NCI-H345 treated with DMSO at 0.1 percent for 48 hours (cell line): ENCODE measurements around the gene IQCM.
"Not testable (repeated sequence)": the region's sequence is repeated elsewhere in the genome, so short reads cannot be mapped to it uniquely, and the experiment has no call there.

Source experiments
- DNase-seq: peaks from one replicate; lab custom pipeline; 2025; ENCODE audit not compliant: unreplicated experiment; lab: John Stamatoyannopoulos, UW

IQCM gene

DNA sequence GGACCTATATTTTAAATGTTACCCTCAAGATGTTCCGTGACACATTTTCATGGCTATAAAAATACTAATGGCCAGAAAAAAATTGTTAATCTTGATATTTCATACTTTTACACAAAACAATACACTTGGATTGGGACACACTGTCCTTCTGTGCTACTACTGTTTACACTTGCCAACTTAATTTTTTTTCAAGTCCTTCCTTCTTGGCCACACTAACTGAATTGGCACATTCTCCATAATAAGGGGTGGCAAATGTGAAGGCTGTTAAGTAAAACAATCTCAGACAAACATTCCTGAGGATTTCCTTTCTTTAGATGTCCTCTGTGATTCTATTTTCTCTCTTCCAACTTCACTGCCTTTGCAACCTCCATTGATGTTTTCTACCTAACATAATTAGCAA is 225.8 kb downstream of the IQCM start:
- DNase-seq, result no peak

DNA sequence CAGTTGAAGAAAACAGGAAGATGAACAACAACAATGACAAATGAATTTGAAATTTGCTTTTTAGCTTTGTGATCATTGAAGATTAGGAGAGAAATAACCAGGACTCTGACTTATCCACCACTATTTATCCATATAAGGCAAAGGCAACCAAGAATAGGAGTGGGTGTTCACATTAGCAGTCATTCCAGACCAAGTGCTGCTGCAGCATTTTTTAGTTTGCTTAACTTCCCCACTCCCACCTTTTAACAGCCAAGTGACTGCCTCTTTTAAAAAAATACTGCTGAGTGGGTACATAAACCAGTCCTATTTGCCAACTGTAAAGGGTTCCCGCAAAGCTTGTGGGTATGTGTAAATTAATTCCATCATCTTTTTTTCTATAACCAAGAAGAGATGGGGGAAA is 230.9 kb downstream of the IQCM start:
- no peak for DNase-seq

DNA sequence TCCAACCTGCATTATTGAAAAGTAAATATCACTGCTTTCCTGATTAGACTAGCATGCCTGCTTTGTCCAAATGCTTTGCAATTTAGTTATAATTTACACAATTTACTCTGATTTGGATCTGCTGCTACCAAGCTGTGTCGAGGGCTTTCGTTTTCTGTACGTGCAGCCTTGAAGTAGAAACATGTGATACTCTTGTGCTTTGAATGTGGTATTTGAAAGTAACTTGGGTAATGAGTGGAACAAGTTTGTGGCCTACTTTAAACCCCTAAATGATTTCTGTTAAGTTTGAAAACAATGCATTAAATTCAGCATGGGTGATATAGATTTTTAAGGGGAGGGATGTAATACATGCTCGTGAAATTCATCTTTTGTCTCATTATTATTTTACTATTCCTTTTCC is 240.7 kb downstream of the IQCM start:
- DNase-seq, result no peak

DNA sequence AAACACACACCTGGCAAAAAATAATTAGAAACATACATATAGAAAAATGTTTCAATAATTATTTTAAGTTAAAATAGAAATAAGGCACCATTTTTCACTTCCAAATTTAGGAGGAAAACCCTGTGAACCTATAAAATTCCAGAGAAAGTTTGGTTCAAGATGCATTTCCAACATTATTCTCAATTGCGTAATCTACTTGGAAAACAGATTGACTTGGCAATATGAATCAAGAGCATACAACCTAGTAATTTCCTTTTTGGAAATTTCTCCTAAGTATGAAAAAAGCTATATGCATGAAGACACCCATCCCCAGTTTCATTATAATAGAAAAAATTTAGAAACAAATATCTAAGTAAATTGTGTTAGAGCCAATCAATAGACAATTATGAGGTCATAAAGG is 242.9 kb downstream of the IQCM start:
- no peak for DNase-seq

DNA sequence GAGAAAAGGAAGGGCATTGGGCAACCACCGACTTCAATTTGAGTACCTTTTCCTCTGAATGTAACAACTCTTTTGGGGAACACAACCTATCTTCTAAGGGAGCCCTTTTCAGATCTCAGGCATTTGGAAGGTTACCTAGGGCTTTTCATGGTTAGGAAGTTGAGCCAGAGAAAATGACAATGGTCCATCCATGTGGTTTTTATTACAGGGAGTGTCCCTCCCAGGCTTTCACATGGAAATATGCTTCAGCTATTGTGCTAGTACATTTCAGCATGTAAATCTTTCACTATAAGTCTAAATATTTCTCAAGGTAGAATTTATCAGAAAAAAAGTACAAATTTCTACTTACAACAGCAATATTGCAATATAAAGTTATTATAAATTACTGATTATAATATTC is 259.8 kb downstream of the IQCM start:
- no peak for DNase-seq

DNA sequence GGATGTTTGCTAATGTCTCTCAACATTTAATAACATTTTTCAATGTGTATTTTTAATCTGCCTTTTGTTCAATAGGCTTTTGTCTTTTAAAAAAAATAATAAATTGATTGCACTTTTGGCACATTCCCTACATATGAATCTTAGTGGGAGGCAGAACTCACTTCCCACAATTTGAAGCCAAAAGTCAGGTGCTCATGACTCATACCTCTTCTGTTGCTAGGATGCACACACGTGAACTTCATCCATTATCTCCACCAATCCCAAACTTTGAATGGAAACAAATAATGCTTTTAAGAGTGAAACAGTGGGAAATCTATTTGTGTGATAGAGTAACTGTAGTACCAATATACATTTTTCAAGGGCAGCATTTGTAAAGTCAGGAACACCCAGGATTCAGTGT is 260.5 kb downstream of the IQCM start:
- no peak for DNase-seq

DNA sequence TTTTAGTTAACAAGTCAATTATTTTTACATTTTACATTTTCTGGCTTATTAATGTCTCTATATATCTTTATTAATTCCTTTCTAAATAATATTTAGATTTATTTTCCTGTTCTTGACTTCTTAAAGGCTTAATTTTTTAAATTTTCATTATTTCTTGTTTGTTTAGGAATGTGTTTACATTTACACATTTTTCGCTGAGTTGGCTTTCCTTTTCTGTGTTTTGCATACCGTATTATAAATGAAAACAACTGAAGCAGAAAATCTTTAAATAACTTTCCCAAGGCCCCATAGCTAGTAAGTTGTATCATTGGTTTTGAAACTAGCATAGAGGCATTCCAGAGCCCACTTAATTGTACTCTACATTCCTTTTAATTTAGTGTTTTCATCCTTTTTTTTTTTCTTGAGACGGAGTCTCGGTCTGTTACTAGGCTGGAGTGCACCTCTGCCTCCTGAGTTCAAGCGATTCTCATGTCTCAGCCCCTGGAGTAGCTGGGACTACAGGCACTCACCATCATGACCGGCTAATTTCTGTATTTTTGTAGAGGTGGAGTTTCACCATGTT is 261.6 kb downstream of the IQCM start:
- DNase-seq, result no peak

DNA sequence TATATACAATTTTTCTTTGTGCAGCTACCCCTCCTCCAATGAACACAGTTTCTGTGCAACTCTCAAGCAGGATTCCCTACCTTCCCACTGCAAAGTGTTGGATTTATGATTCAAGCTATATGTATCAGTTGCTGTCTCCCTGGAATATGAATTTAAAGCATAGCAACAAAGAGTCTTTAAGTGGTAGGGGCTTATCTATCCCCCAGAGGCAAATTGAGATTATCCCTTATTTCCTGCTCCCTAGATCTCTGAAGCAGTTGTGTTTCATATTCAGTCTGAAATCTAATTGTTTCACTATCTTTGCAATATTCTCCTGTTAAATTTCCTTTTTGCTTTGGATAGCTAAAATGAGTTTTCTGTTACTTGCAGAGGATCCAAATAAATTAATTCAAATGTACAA is 263.0 kb downstream of the IQCM start:
- DNase-seq, result no peak

DNA sequence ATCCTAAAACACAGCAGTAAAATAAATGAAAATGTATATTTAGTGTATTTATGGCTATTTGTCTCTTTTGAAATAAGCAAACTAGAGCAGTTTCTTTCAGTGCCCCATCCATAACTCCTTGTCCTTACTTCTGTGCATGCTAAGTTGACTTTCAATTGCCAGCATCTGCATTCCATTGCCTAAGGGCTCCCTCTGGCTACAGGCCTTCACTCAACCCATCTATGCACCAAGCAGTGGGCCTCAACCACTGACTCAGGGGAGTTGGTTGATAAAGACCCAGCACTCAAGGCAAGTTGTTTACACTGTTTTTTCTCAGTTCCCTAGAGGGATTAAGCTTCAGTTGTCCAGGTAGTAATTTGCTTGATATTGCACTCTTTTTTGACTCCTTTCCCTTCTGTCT is 265.7 kb downstream of the IQCM start:
- DNase-seq, result no peak

DNA sequence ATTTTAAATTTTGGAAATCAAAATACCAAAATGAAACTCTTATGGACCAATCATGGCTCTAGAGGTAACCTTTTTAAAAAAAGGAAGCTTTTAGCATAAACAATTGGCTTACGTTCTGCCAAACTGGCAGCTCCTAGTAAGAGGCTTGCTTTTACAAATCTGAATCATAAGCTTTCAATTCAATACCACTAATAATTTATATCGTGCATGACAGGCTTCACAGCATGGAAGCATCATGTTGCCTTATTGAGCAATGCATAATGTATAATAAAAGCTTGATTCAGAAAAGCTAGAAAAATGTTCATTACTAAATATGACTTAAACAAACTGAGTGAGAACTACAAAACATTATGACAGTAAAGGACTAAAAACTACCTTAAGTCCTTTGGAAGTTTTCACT is 280.9 kb downstream of the IQCM start:
- DNase-seq, result no peak

DNA sequence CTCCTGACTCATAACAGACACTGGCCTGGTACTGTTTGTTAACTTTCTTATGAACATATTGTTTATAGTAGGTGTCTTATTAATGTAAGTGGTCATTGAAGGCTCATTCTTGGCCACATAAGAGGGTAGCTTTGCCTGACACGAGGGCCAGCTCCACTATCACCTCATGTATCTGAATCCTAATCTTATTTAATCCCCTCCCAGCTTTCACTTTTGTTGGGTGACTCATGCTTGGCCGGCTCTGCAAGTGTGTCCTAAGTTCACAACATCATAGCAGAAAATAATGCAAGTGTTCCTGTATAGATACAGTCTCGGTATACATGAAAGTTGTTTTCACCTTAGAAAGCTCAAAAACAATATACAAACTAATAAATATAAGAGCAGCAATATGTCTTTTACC is 283.8 kb downstream of the IQCM start:
- DNase-seq, result no peak

DNA sequence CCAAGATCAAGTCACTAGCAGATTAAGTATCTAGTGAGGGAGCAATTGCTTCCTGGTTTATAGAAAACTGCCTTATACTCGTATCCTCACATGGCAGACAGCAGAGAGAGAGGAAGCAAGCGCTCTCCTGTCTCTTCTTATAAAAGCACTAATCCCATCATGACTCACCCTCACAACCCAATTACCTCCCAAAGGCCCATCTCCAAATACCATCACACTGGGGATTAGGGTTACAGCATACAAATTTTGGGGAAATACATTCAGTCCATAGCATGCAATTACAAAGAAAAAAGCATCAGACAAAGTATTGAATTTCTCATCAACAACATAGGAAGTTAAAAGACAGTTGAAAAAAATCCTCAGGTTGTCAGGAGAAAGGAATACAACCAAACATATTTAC is 292.6 kb downstream of the IQCM start:
- DNase-seq, result no peak

DNA sequence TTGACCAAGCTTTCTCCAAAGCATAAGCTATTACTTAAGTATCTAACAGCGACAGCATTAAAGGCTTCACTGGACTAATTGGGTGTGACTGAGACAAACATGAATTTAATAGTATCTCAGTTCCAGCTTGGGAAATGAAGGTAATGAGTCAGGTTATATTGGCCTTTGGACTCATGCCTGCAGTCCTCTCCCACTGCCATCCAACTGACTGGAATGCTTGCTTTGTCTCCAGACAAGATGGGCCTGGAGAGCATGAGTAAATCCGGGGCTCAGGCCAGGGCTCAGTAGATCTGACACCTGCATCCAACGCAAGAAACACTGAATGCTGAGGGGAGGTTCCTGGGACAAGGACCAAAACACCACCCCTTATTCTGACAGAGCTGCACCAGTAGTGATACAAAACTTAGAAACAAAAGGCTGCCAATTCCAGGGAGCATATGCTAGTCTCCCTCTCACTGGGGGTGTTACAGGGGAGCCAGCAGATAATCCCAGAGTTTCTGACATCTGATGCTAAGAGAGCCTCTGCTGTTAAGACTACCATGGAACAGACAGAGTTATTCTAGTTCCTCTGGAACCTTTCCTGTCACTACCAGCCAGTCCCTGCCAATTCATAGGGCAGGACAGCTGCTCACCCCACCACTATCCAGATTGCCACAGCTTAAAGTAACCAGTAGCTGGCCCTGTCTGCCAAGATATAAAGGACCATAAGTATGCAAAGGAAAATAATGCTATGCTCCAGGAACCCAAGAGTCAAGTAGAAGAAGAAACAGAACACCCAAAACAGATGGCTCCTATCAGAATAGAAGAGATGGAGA is 293.8 kb downstream of the IQCM start:
- no peak for DNase-seq

DNA sequence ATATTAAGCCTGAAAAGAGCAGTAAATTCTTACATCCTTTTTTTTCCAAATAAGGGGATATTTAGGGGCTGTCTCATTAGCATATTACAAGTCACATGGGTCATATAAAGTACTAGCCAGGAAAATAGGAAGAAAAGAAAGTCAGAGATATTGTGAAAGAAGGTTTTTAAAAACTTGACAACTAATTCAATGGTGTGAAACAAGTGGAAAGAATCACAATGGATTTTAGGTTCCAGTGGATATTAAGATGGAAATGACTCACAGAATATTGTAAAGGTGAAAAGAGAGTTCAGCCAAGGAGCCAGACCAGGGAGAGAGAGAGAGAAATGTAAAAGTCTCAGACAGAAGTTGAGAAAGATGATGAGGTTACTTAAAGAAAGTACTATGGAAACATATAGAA is 297.2 kb downstream of the IQCM start:
- no peak for DNase-seq

DNA sequence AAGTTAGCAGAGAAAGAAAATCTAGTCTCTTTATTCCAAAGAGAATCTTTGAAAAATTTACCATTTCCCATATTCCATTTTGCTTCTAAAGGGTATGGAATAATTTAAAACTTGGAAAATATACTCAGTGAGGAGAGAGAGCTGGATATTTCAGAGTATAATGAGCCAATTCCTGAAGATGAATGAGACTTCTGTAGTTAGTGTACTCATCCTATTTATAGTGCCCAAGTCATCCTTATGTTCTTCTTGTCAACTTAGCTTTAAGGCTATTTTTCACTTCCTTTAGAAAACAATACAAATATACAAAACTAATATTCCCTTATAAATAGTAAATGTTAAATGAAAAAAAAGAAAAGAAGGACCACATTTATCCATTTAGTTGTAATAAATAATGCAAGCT is 302.6 kb downstream of the IQCM start:
- no peak for DNase-seq

DNA sequence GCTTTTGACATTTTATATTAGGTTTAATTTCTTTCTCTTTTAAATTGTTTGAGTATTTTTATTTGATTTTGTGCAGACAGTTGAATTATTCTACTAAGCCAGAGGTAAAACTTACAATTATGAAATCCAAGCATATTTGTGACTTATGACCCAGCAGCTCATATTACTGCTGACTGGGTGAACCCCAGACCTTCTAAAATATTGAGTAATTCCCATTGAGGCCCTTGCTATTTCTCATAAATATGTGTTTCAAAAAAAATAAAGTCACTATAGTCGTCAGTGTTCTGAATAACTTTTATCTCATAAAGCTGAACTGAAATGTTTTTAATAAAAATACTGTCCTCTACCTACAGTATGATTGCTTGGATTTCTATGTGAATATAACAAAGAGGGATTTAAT is 303.1 kb downstream of the IQCM start:
- no peak for DNase-seq

DNA sequence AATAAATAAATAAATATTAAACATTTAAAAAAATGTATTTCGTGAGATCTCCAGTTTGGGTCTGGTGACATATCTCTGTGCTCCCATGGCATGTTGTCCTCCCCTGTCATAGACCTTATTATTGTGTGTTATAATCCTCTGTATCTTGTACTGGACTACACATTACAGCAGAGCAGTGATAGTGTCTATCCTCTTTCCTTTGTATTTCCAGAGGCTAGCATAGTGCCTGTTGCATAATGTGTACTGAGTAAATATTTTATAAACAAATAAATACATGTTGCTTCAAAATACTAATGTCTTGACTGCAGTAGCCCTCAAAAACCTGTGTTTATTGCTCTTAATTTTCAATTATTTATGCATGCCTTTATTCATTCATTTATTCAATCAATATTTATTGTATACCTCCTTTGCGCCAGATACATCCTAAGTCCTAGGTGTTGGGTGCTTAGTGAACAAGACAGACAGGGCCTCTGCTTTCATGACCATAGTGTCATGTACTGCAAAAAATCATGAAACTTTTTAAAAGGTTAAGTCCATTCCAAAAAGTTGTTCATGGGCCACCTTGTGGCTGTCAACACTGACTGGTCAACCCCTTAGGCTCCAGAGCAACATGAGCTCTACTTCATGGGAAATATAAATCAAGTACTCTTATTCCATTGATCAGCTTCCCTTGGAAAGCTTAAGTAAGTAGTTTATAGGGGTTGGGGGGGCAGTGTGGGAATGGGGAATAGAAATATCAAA is 303.9 kb downstream of the IQCM start:
- DNase-seq, result no peak

DNA sequence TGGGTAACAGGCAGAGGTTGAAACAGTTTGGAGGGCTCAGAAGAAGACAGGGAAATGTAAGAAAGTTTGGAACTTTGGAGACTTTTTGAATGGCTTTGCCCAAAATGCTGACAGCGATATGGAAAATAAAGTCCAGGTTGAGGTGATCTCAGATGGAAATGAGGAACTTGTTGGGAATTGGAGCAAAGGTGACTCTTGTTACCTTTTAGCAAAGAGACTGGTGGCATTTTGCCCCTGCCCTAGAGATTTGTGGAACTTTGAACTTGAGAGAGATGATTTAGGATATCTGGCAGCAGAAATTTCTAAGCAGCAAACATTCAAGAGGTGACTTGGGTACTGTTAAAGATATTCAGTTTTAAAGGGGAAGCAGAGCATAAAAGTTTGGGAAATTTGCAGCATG is 308.3 kb downstream of the IQCM start:
- DNase-seq, result not testable (repeated sequence)

DNA sequence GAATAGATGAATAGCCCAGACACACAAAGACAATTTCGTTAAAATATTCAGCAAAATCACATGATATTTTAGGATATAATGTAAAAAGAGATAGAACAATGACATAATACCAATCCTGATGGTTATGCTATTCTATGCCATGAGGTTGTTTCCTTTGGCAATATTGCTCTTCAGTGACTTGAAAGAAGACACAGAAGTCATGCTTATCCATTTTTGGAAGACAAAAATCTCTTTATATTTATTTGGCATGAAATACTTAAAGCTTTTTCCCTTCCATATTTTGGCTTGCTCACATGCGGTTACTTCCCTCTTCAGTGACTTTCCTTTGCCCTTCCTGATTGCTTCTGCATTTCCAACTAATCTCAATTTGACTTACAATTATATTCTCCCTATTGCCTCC is 314.8 kb downstream of the IQCM start:
- no peak for DNase-seq

DNA sequence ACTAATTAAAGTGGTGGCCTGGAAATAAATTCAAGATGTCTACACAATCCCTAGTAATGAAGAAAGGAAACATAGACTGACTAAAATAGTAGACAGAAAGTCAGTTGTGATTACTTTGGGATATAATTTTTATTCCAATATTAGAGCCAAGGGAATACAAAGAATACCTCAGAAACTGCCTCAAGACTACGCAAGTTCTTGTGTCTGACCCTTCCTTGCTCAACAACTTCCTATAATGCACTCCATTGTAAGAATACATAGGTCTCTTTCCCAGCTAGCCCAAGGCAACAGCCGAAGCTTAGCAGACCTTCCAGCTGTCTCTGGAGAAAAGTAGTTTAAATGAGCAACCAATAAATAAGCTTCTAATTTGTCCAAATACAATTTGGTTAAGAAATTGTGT is 315.9 kb downstream of the IQCM start:
- DNase-seq, result no peak

DNA sequence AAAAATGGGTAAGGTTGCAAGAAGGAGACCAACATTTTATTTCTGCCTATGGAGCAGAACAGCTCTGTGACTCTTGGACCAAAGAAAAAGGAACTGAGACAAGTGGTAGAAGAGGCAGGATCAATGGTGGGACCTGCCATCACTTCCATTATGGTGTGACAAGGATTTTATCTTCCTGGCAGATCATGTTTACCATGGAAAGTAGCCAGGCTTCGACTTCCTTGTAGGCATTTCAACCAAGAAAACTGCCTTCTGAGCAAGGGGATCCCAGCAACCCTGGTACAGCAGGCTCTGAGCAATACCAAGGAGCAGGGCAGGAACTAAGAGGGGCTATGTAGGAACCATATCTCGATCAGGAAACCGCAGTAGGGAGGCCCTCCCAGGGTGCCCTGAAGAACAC is 317.4 kb downstream of the IQCM start:
- DNase-seq, result no peak

DNA sequence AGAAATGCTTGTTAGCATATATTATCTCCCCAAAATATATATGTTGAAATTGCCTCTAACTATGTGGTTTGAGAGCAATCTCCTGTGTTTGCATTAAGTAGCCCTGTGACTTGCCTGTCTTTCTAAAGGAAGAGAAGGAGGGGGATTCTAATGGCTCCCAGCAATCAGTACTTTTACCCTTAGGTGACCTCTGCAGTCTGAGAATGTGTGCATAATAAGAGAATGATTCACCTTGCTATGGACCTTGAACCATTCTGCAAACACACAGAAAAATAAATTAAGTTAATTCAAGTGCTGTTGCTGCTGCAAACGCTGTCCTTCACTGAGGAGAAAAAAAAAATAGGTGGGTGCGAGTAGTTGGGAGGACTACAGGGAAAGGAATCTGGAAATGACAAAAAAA is 322.2 kb downstream of the IQCM start:
- no peak for DNase-seq
